ACHN (cell line): ENCODE results near the gene DDT.
"Not testable (repeated sequence)": the region's sequence is repeated elsewhere in the genome, so short reads cannot be mapped to it uniquely, and the experiment has no call there.

ENCODE experiments used
- DNase-seq: peaks from one replicate; pipeline ENCODE4 v3.0.0-alpha.2; 2015
- in situ Hi-C: cut with HindIII; loops from 2 replicates; pipeline ENCODE4 v1.10.0; 2017; ENCODE audit warnings: low sequenced_read_pairs, low pct_ligation_motif_present, low pct_unique_long_range_greater_than_20kb

Gene DDT

GRCh38 chr22:23974345-23974744 is at the start of gene DDT:
Gene DDT (minus strand): TSS chr22:23974441. CDS start chr22:23974414, 27 bp downstream.
- in situ Hi-C loops, result not testable (repeated sequence)

GRCh38 chr22:24023204-24023789 is 49.1 kb upstream of the DDT start:
- in situ Hi-C loops, result no loop called here

More at GRCh38 chr22:23974345-23974744, at the start of gene DDT:
- DNase-seq, result not testable (repeated sequence)

GRCh38 chr22:24021304-24021703 is 47.1 kb upstream of the DDT start:
- DNase-seq, result no peak
- in situ Hi-C loops, result no loop called here

More at GRCh38 chr22:24023204-24023789, 49.1 kb upstream of the DDT start:
- no peak for DNase-seq

GRCh38 chr22:24016156-24016555 is 41.9 kb upstream of the DDT start:
- in situ Hi-C loops, result no loop called here
- DNase-seq, result no peak

- in situ Hi-C loops, result no loop called here
These were observed 37.5 kb upstream of the DDT start for GRCh38 chr22:24011735-24012068.

GRCh38 chr22:24010018-24010391 is 35.8 kb upstream of the DDT start:
- in situ Hi-C loops, result no loop called here
- no peak for DNase-seq

More at GRCh38 chr22:24011735-24012068, 37.5 kb upstream of the DDT start:
- no peak for DNase-seq

GRCh38 chr22:24009227-24010017 is 35.2 kb upstream of the DDT start:
- in situ Hi-C loops, result no loop called here
- DNase-seq, result no peak

GRCh38 chr22:24008381-24009226 is 34.4 kb upstream of the DDT start:
- in situ Hi-C loops, result no loop called here
- no peak for DNase-seq

- DNase-seq, result no peak
- in situ Hi-C loops, result no loop called here
These were observed 33.7 kb upstream of the DDT start for GRCh38 chr22:24008022-24008283.

GRCh38 chr22:24007253-24008021 is 33.2 kb upstream of the DDT start:
- in situ Hi-C loops, result no loop called here
- no peak for DNase-seq

- DNase-seq, result no peak
- in situ Hi-C loops, result no loop called here
These were observed 32.6 kb upstream of the DDT start for GRCh38 chr22:24006914-24007214.

GRCh38 chr22:24006207-24006913 is 32.1 kb upstream of the DDT start:
- in situ Hi-C loops, result no loop called here
- no peak for DNase-seq

GRCh38 chr22:24005201-24005600 is 31.0 kb upstream of the DDT start, which contains the start of gene GSTT4:
Gene GSTT4 (minus strand): TSS chr22:24005453. CDS start chr22:24005356, 97 bp downstream.
- DNase-seq, result no peak
- in situ Hi-C loops, result no loop called here

- in situ Hi-C loops, result no loop called here
- DNase-seq, result no peak
These were observed 29.6 kb upstream of the DDT start for GRCh38 chr22:24003887-24004286.

GRCh38 chr22:24002851-24003250 is 28.6 kb upstream of the DDT start:
- in situ Hi-C loops, result no loop called here
- no peak for DNase-seq

- DNase-seq, result no peak
- in situ Hi-C loops, result no loop called here
These were observed 28.0 kb upstream of the DDT start for GRCh38 chr22:24002272-24002671.

GRCh38 chr22:24001314-24001713 is 27.1 kb upstream of the DDT start:
- DNase-seq, result no peak
- in situ Hi-C loops, result no loop called here

- DNase-seq, in situ Hi-C loops: not testable (repeated sequence)
These were observed 25.5 kb upstream of the DDT start for GRCh38 chr22:23999779-24000178.
